ENCODE data around the gene TENM4. TPM values are rescaled to one million over a fixed set of nuclear protein-coding genes. Genes with fewer than 3 reads are reported as not detected.

Gene TENM4
- total RNA-seq, 1 donor from 2014 or later, result 117 TPM

DNA sequence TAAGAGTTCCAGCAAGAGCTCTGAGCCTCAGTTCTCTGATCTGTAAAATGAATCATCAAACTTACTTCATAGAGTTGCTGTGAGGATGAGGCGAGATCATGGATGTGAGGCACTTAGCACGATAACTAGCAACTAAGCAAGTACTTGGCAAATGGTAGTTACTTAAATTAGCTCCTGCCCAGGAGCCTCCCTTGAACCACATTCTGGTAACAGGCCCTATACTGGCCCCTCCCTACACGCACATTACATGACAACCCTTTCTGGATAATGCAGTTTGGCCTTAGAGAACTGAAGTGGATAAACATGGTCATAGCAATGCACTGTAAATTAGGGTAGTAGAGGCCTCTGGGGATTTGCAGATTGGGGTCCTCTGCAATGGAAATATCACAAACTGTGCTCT lies 678.7 kb downstream of the TENM4 start:
- Mint-ChIP-seq H3K27ac (no peak overlapping the region), H3K36me3 (ENCODE audit: insufficient read depth) (peaks cover 3% of the 10 kb centered on the region), H3K9me3 (ENCODE audit: low read depth) (no peaks in the 10 kb centered on the region), H3K4me1 (ENCODE audit: low read depth) (peaks cover 16% of the 10 kb centered on the region), H3K4me3 (ENCODE audit: low read depth) (no peak overlapping the region), H3K27me3 (no peaks in the 10 kb centered on the region)
- no peak for TF ChIP-seq CTCF (IDR thresholded peaks at IDR 0.05; ENCODE audit: unreplicated experiment)
- no peak for DNase-seq (ENCODE audit: low spot score, unreplicated experiment)

DNA sequence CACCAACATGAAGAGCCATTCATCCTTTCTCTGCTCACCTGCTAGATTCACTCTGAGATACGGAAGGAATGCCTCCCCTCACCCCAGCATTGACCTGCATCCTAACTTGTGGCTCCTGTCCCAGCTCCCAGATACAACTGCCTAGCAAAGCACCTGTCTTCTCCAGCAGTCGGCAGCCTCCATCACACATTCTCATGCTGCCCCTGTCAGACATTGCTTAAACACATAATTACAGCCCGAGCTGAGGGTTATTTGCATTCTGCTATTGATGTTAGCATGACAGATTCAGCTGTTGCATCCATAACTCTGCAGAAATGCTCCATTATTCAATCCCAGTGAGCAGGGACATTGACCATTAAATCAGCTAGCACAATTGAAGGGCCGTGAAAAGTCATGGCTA lies 681.8 kb downstream of the TENM4 start:
- Mint-ChIP-seq H3K27ac (no peak overlapping the region), H3K36me3 (ENCODE audit: insufficient read depth) (peaks cover 11% of the 10 kb centered on the region), H3K9me3 (ENCODE audit: low read depth) (no peaks in the 10 kb centered on the region), H3K4me1 (ENCODE audit: low read depth) (peaks cover 5% of the 10 kb centered on the region), H3K4me3 (ENCODE audit: low read depth) (no peak overlapping the region), H3K27me3 (no peaks in the 10 kb centered on the region)
- TF ChIP-seq CTCF (IDR thresholded peaks at IDR 0.05; ENCODE audit: unreplicated experiment), result no peak
- no peak for DNase-seq (ENCODE audit: low spot score, unreplicated experiment)

- peaks cover 10% of the 10 kb centered on the region for H3K4me1 Mint-ChIP-seq (ENCODE audit: low read depth)
- no peaks in the 10 kb centered on the region for H3K27me3 Mint-ChIP-seq
- peaks cover 9% of the 10 kb centered on the region for H3K36me3 Mint-ChIP-seq (ENCODE audit: insufficient read depth)
- no peak for DNase-seq (ENCODE audit: low spot score, unreplicated experiment)
- H3K9me3 Mint-ChIP-seq (ENCODE audit: low read depth), result no peaks in the 10 kb centered on the region
- no peak overlapping the region for H3K4me3 Mint-ChIP-seq (ENCODE audit: low read depth)
- H3K27ac Mint-ChIP-seq, result no peak overlapping the region
- TF ChIP-seq CTCF (IDR thresholded peaks at IDR 0.05; ENCODE audit: unreplicated experiment), result no peak
Observed at GRCh38 chr11:78753297-78753696, 687.5 kb downstream of the TENM4 start.

GRCh38 chr11:78752494-78752893 lies 688.3 kb downstream of the TENM4 start:
- no peak for DNase-seq (ENCODE audit: low spot score, unreplicated experiment)
- Mint-ChIP-seq H3K4me3 (ENCODE audit: low read depth) (no peak overlapping the region), H3K27me3 (no peaks in the 10 kb centered on the region), H3K27ac (no peak overlapping the region), H3K9me3 (ENCODE audit: low read depth) (no peaks in the 10 kb centered on the region), H3K4me1 (ENCODE audit: low read depth) (peaks cover 10% of the 10 kb centered on the region), H3K36me3 (ENCODE audit: insufficient read depth) (peaks cover 9% of the 10 kb centered on the region)
- TF ChIP-seq CTCF (IDR thresholded peaks at IDR 0.05; ENCODE audit: unreplicated experiment), result no peak

DNA sequence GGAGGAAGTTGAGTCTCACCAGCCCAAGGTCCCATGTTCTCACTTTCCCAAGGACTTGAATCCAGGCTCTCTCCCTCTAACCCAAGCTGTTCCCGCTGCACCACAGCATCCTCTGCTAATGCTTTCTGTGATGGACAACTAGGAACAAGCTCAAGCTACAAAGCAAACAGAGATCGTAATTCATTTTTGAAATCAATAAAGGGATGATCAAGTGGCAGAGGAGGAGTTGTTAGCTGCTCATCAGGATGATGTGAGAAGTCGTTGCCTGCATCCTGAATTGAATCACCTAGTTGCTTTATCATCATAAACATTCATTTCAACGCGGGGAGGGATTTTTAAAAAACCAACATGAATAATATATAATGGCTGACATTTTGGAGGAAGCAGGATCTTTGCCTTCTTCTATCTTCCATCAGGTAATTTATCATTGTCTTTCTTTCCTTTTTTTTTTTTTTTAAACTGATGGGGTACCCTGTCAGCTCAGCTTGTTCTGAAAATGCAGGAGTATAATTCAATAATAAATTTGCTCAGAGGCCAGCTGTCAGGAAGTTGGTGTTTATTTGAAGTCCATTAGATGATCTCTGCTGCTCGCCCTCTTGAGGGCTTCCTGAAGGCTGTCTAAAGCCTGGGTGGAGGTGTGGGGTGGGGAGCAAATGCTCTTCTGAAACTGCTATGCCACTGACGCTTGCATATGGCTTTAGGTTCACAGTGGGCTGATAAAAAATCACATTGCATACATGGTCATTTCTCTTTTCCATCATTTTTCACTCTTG lies 691.7 kb downstream of the TENM4 start:
- TF ChIP-seq CTCF (IDR thresholded peaks at IDR 0.05; ENCODE audit: unreplicated experiment), result no peak
- Mint-ChIP-seq H3K36me3 (ENCODE audit: insufficient read depth) (peaks cover 5% of the 10 kb centered on the region), H3K27ac (no peak overlapping the region), H3K4me1 (ENCODE audit: low read depth) (peaks cover 10% of the 10 kb centered on the region), H3K27me3 (no peaks in the 10 kb centered on the region), H3K9me3 (ENCODE audit: low read depth) (no peaks in the 10 kb centered on the region), H3K4me3 (ENCODE audit: low read depth) (no peak overlapping the region)
- no peak for DNase-seq (ENCODE audit: low spot score, unreplicated experiment)

Measured in progenitor cell of endocrine pancreas (in vitro differentiated cells).